ENCODE data around the gene HS6ST3.
"Not testable (repeated sequence)": the region's sequence is repeated elsewhere in the genome, so short reads cannot be mapped to it uniquely, and the experiment has no call there.

HS6ST3 gene

GRCh38 chr13:96741779-96742178 is 651.9 kb downstream of the HS6ST3 start:
- no peak for DNase-seq (ENCODE audit: low spot score)

- DNase-seq (ENCODE audit: low spot score) = no peak
Observed at GRCh38 chr13:96743296-96744089, 653.6 kb downstream of the HS6ST3 start.

- no peak for DNase-seq (ENCODE audit: low spot score)
Observed at GRCh38 chr13:96744367-96745331, 654.7 kb downstream of the HS6ST3 start.

GRCh38 chr13:96746886-96747285 is 657.0 kb downstream of the HS6ST3 start:
- DNase-seq (ENCODE audit: low spot score) = no peak

- DNase-seq (ENCODE audit: low spot score) = no peak
Observed at GRCh38 chr13:96749825-96750224, 659.9 kb downstream of the HS6ST3 start.

GRCh38 chr13:96751089-96751488 is 661.2 kb downstream of the HS6ST3 start:
- no peak for DNase-seq (ENCODE audit: low spot score)

GRCh38 chr13:96762876-96763275 is 673.0 kb downstream of the HS6ST3 start:
- no peak for DNase-seq (ENCODE audit: low spot score)

GRCh38 chr13:96766306-96766705 is 676.4 kb downstream of the HS6ST3 start:
- no peak for DNase-seq (ENCODE audit: low spot score)

- DNase-seq (ENCODE audit: low spot score) = no peak
Observed at GRCh38 chr13:96768524-96768923, 678.6 kb downstream of the HS6ST3 start.

- no peak for DNase-seq (ENCODE audit: low spot score)
Observed at GRCh38 chr13:96769874-96770273, 680.0 kb downstream of the HS6ST3 start.

GRCh38 chr13:96771486-96772367 is 681.8 kb downstream of the HS6ST3 start:
- DNase-seq (ENCODE audit: low spot score) = no peak

GRCh38 chr13:96772426-96772825 is 682.5 kb downstream of the HS6ST3 start:
- no peak for DNase-seq (ENCODE audit: low spot score)

- not testable (repeated sequence) for DNase-seq (ENCODE audit: low spot score)
Observed at GRCh38 chr13:96778302-96778701, 688.4 kb downstream of the HS6ST3 start.

GRCh38 chr13:96779691-96780090 is 689.8 kb downstream of the HS6ST3 start:
- DNase-seq (ENCODE audit: low spot score) = no peak

GRCh38 chr13:96780105-96780504 is 690.2 kb downstream of the HS6ST3 start:
- DNase-seq (ENCODE audit: low spot score) = no peak

GRCh38 chr13:96781141-96781540 is 691.2 kb downstream of the HS6ST3 start:
- no peak for DNase-seq (ENCODE audit: low spot score)

GRCh38 chr13:96782186-96782585 is 692.3 kb downstream of the HS6ST3 start:
- no peak for DNase-seq (ENCODE audit: low spot score)

- no peak for DNase-seq (ENCODE audit: low spot score)
Observed at GRCh38 chr13:96783057-96783456, 693.1 kb downstream of the HS6ST3 start.

- DNase-seq (ENCODE audit: low spot score) = no peak
Observed at GRCh38 chr13:96783511-96783910, 693.6 kb downstream of the HS6ST3 start.

GRCh38 chr13:96785986-96786385 is 696.1 kb downstream of the HS6ST3 start:
- DNase-seq (ENCODE audit: low spot score) = no peak

- no peak for DNase-seq (ENCODE audit: low spot score)
Observed at GRCh38 chr13:96792188-96792587, 702.3 kb downstream of the HS6ST3 start.

Data from AG08396 (cell line).